GM23248 (cell line): ENCODE results near the gene SLC22A12. TPM values are rescaled to one million over a fixed set of nuclear protein-coding genes. Genes with fewer than 3 reads are reported as not detected.

Source experiments
- DNase-seq: peaks from one replicate; pipeline ENCODE4 v3.0.0-alpha.2; 2015
- H2AFZ ChIP-seq: fragments of 200-600 bp; sonication (generic); 2 replicates; pipeline ENCODE4 v1.6.1; 2016; ENCODE audit warnings: antibody characterized with exemption
- H3F3A ChIP-seq: fragments of 200-600 bp; sonication (generic); 2 replicates; pipeline ENCODE4 v1.6.1; 2016; ENCODE audit warnings: mild to moderate bottlenecking, antibody characterized with exemption, mixed run types; ENCODE audit not compliant: insufficient read depth
- H3K27ac ChIP-seq: fragments of 200-600 bp; sonication (generic); 2 replicates; pipeline ENCODE4 v1.5.1; 2016; ENCODE audit warnings: mild to moderate bottlenecking
- H3K27me3 ChIP-seq: fragments of 200-600 bp; sonication (generic); replicated peaks from 2 replicates; pipeline ENCODE4 v1.6.1; 2016; ENCODE audit warnings: mild to moderate bottlenecking; ENCODE audit not compliant: insufficient read depth
- H3K36me3 ChIP-seq: fragments of 200-600 bp; sonication (generic); 2 replicates; pipeline ENCODE4 v1.6.1; 2016; ENCODE audit warnings: low read depth, mild to moderate bottlenecking
- H3K4me1 ChIP-seq: fragments of 200-600 bp; sonication (generic); 2 replicates; pipeline ENCODE4 v1.6.1; 2016; ENCODE audit warnings: mild to moderate bottlenecking; ENCODE audit not compliant: insufficient read depth
- H3K4me2 ChIP-seq: fragments of 200-600 bp; sonication (generic); one replicate; pipeline ENCODE4 v1.6.1; 2016; ENCODE audit warnings: mild to moderate bottlenecking; ENCODE audit not compliant: unreplicated experiment
- H3K4me3 ChIP-seq: fragments of 200-600 bp; sonication (generic); 2 replicates; pipeline ENCODE4 v1.5.1; 2016; ENCODE audit warnings: mild to moderate bottlenecking
- H3K79me2 ChIP-seq: fragments of 200-600 bp; sonication (generic); 2 replicates; pipeline ENCODE4 v1.6.1; 2016; ENCODE audit warnings: mild to moderate bottlenecking; ENCODE audit not compliant: insufficient read depth
- H3K9ac ChIP-seq: fragments of 200-600 bp; sonication (generic); 2 replicates; pipeline ENCODE4 v1.6.1; 2016; ENCODE audit warnings: mild to moderate bottlenecking
- H3K9me2 ChIP-seq: fragments of 200-600 bp; sonication (generic); 2 replicates; pipeline ENCODE4 v1.6.1; 2016; ENCODE audit warnings: mixed run types, mild to moderate bottlenecking, moderate library complexity; ENCODE audit not compliant: insufficient read depth
- H3K9me3 ChIP-seq: fragments of 200-600 bp; sonication (generic); one replicate; pipeline ENCODE4 v1.6.1; 2017; ENCODE audit warnings: low read depth
- H4K20me1 ChIP-seq: fragments of 200-600 bp; sonication (generic); 2 replicates; pipeline ENCODE4 v1.6.0; 2016; ENCODE audit not compliant: insufficient read depth
- EZH2 ChIP-seq: fragments of 200-600 bp; sonication (generic); IDR thresholded peaks from 2 replicates; pipeline ENCODE4 v1.6.1; 2018; ENCODE audit warnings: antibody characterized with exemption, mild to moderate bottlenecking; ENCODE audit not compliant: insufficient read depth, poor library complexity, severe bottlenecking
- EZH2phosphoT487 ChIP-seq: fragments of 200-600 bp; sonication (generic); IDR thresholded peaks from 2 replicates; pipeline ENCODE4 v1.6.1; 2018; ENCODE audit warnings: antibody characterized with exemption, moderate library complexity, mild to moderate bottlenecking, low read depth; ENCODE audit not compliant: insufficient read depth
- WGBS, 2 experiments: methylation state at CpG; one replicate each; pipeline ENCODE4 v1.1.6; 2015 to 2017; ENCODE audit warnings: low lambda C conversion rate in 2 of 2, low coverage in 1 of 2; ENCODE audit errors: missing lambda C conversion rate in 2 of 2; 5-methylcytosine and 5-hydroxymethylcytosine counted together
- in situ Hi-C: fragments of 300-500 bp; cut with MboI; formaldehyde crosslinking; loops from 2 replicates; pipeline ENCODE4 v1.15.0; 2020
- polyA plus RNA-seq: library from polyadenylated mRNA; unstranded; fragments of >200 nt; fragmentation: Nextera tagmentation; extraction: Ambion mirVana; gene quantifications from 2 replicates; pipeline ENCODE4 v1.2.1, GENCODE V29; 2016
- total RNA-seq: library from RNA; depleted of rRNA; stranded (reverse); fragments of >200 nt; shearing (Covaris generic); gene quantifications from 2 replicates; pipeline ENCODE4 v1.2.3, GENCODE V29; 2014

The SLC22A12 gene
- total and polyA plus RNA-seq, 2 experiments from 2014 or later = not detected

DNA sequence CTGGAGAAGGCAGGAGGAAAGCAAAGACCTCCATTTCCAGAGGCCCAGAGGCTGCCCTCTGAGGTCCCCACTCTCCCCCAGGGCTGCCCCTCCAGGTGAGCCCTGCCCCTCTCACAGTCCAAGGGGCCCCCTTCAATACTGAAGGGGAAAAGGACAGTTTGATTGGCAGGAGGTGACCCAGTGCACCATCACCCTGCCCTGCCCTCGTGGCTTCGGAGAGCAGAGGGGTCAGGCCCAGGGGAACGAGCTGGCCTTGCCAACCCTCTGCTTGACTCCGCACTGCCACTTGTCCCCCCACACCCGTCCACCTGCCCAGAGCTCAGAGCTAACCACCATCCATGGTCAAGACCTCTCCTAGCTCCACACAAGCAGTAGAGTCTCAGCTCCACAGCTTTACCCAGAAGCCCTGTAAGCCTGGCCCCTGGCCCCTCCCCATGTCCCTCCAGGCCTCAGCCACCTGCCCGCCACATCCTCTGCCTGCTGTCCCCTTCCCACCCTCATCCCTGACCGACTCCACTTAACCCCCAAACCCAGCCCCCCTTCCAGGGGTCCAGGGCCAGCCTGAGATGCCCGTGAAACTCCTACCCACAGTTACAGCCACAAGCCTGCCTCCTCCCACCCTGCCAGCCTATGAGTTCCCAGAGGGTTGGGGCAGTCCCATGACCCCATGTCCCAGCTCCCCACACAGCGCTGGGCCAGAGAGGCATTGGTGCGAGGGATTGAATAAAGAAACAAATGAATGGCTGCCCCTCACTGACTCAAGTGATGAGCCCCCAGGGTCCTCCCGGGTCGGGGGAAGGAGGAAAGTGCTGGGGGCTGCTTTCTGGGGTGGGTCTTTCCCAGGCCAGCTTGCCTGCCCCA is 10.8 kb downstream of the SLC22A12 start:
- H3K4me3 ChIP-seq = no peak overlapping the region
- DNase-seq = no peak
- TF ChIP-seq EZH2 (no peak), EZH2phosphoT487 (no peak)
- H3K27ac ChIP-seq = no peak overlapping the region
- H2AFZ ChIP-seq = no peak overlapping the region
- no peak overlapping the region for H3K4me2 ChIP-seq
- no peaks in the 10 kb centered on the region for H3F3A ChIP-seq
- H3K79me2 ChIP-seq = no peaks in the 10 kb centered on the region
- in situ Hi-C loops = no loop called here
- H3K4me1 ChIP-seq = no peaks in the 10 kb centered on the region
- H3K9me3 ChIP-seq = no peaks in the 10 kb centered on the region
- no peaks in the 10 kb centered on the region for H3K9me2 ChIP-seq
- no peaks in the 10 kb centered on the region for H3K36me3 ChIP-seq
- peaks cover 8% of the 10 kb centered on the region; the same call in 1 of the 2 replicates for H3K27me3 ChIP-seq
- 65 to 77% methylated on average over 7 to 12 of the region's 12 CpGs for WGBS, 2 experiments
- no peak overlapping the region for H3K9ac ChIP-seq
- H4K20me1 ChIP-seq = no peaks in the 10 kb centered on the region

DNA sequence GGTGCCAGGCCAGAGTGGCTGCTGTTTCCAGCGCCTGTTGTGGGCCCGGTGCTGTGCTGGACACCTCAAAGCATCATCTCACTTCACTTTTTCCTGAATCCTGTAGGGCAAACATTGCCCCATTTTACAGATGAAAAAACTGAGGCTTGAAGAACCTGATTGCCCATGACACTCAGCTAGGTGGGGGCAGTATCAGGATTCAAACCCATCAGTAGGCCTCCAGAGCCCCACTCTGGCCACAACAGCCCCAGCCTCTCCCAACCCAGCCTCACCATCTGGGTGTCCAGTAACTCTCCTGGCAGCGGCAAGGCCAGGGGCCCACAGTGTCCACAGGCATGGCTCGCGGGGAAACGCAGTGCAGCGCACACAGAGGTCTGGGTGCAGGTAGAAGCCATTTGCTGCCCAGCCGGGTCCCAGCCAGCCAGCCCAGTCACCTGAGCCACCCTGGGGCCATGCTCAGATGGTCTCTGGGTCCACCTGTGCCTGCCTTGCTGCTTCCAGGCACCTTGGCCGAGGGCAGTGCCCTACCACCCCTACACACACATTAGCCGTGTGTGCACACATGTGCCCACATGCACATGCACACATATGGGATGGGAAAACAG is 11.5 kb downstream of the SLC22A12 start:
- Histone ChIP-seq H3F3A (no peaks in the 10 kb centered on the region), H3K4me3 (no peak overlapping the region), H3K27ac (no peak overlapping the region), H3K4me2 (no peak overlapping the region), H3K79me2 (no peaks in the 10 kb centered on the region), H3K9me2 (no peaks in the 10 kb centered on the region), H3K9ac (no peak overlapping the region), H3K9me3 (no peaks in the 10 kb centered on the region), H3K36me3 (no peaks in the 10 kb centered on the region), H3K4me1 (no peaks in the 10 kb centered on the region), H2AFZ (no peak overlapping the region), H3K27me3 (peaks cover 8% of the 10 kb centered on the region; the same call in 1 of the 2 replicates), H4K20me1 (no peaks in the 10 kb centered on the region)
- TF ChIP-seq EZH2phosphoT487 = no peak
- TF ChIP-seq EZH2 = no peak
- no peak for DNase-seq
- in situ Hi-C loops = no loop called here
- WGBS, 2 experiments = 52 to 63% methylated on average over 10 of the region's 10 CpGs

DNA sequence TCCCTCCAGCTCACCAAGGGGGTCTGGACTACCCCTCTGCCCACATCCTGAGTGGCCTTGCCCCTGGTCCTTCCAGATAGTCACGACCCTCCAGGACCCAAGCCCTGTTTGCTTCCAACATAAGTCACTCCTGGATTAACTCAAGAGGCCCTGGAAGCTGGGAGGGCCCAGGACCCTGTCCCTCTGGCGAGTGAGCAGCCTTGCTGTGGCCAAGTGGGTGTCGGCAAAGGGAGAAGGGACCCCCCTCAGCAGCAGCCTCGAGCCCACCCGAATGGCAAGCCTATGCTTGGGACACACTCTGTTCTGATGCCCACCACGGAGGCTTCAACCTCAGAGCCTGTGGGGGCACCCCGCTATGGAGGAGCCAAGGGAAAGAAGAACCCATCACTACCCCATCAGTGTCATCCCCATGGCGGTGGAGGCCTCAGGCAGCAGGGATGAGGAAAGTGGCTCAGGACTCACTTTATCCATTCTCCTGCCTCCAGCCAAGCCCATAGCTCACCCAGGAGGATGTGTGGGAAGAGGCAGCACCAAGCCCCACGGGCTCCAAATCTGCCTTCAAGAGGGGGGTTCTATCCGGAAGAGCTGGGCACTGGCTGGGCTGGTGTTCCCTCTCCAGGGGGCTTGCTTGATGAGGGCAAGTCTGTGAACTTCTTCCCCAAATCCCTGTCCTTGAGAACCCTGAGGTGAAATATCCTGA is 12.5 kb downstream of the SLC22A12 start:
- H3K79me2 ChIP-seq = no peaks in the 10 kb centered on the region
- no peaks in the 10 kb centered on the region for H3K36me3 ChIP-seq
- no peaks in the 10 kb centered on the region for H3K9me2 ChIP-seq
- H3F3A ChIP-seq = no peaks in the 10 kb centered on the region
- peaks cover 12% of the 10 kb centered on the region; the same call in 1 of the 2 replicates for H3K27me3 ChIP-seq
- H3K4me2 ChIP-seq = no peak overlapping the region
- no peak for TF ChIP-seq EZH2
- no peak for TF ChIP-seq EZH2phosphoT487
- H2AFZ ChIP-seq = no peak overlapping the region
- no peak for DNase-seq
- no peak overlapping the region for H3K4me3 ChIP-seq
- no peak overlapping the region for H3K9ac ChIP-seq
- 55 to 64% methylated on average over 10 of the region's 10 CpGs for WGBS, 2 experiments
- in situ Hi-C loops = no loop called here
- H3K4me1 ChIP-seq = no peaks in the 10 kb centered on the region
- H3K27ac ChIP-seq = no peak overlapping the region
- H3K9me3 ChIP-seq = no peaks in the 10 kb centered on the region
- no peaks in the 10 kb centered on the region for H4K20me1 ChIP-seq

DNA sequence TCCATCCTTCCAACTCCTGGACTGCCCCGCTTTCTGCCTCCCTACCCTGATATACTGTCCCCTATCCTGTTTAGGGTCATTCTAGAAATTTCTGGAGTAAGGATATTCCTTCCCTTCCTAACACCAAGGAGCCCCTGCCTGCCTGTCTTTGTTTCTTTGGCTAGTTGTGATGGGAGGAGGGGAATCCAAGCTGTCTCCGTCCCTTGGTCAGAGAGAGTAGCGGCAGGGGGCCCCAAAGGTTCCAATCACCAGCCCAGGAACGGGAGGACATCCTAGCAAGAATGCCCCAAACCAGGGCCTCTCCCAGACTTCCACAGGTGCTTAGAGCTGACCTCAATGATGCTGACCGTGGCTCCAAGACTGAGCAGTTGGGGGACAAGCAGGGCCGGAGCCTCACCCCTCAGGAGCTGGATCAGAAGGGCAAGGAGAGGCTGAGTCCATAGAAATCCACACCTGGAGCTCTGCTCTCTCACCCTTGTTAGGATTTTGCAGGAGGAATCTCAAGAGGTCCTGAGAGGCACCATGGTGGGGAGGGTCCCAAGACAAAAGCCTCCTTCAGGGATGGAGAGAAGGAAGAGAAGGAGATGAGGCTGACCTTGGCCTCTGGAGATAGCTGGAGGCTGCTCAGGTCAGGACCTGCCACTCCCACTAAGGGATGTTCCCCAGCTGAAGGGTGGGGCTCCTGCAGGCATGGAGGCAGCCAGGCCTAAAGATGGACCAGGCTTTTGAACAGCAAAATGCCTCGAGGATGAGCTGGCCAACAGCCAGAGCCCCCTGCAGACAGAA is 13.6 kb downstream of the SLC22A12 start:
- Histone ChIP-seq H3K27me3 (peaks cover 13% of the 10 kb centered on the region; the same call in 1 of the 2 replicates), H3K9me2 (no peaks in the 10 kb centered on the region), H3K27ac (no peak overlapping the region), H3K9ac (no peak overlapping the region), H4K20me1 (no peaks in the 10 kb centered on the region), H3K4me1 (no peaks in the 10 kb centered on the region), H3K79me2 (no peaks in the 10 kb centered on the region), H3K4me2 (no peak overlapping the region), H3K9me3 (no peaks in the 10 kb centered on the region), H3K4me3 (no peak overlapping the region), H2AFZ (no peak overlapping the region), H3K36me3 (no peaks in the 10 kb centered on the region), H3F3A (no peaks in the 10 kb centered on the region)
- TF ChIP-seq EZH2phosphoT487 = no peak
- no peak for TF ChIP-seq EZH2
- 61 to 71% methylated on average over 6 to 7 of the region's 7 CpGs for WGBS, 2 experiments
- no peak for DNase-seq
- in situ Hi-C loops = no loop called here
